Esophagus muscularis mucosa (tissue), 4 donors: Measurements from ENCODE around the gene PTPRT.

Experiments used
- EP300 ChIP-seq: sonication (generic); formaldehyde crosslinking; IDR thresholded peaks from one replicate; pipeline ENCODE4 v1.6.1; 2017; ENCODE audit warnings: antibody characterized with exemption
- POLR2A ChIP-seq: fragments of 450-650 bp; IDR thresholded peaks from one replicate; pipeline ENCODE4 v1.6.1; 2017; ENCODE audit warnings: antibody characterized with exemption, moderate library complexity, mild to moderate bottlenecking, low read depth
- POLR2AphosphoS5 ChIP-seq, 2 donors: sonication (generic); formaldehyde crosslinking; IDR thresholded peaks; one replicate each; pipeline ENCODE4 v1.6.1; 2017; ENCODE audit warnings: antibody characterized with exemption in 2 of 2
- TF ChIP-seq, protein P1 (sequence below), 3 experiments: fragments of 200-600 bp in 2 of 3; fragments of 450-650 bp in 1 of 3; sonication (generic) in 2 of 3; IDR thresholded peaks; one replicate each; pipeline ENCODE4 v1.5.1; 2017 to 2019; ENCODE audit warnings: antibody characterized with exemption in 3 of 3, mild to moderate bottlenecking in 2 of 3, moderate library complexity in 1 of 3

DNA sequence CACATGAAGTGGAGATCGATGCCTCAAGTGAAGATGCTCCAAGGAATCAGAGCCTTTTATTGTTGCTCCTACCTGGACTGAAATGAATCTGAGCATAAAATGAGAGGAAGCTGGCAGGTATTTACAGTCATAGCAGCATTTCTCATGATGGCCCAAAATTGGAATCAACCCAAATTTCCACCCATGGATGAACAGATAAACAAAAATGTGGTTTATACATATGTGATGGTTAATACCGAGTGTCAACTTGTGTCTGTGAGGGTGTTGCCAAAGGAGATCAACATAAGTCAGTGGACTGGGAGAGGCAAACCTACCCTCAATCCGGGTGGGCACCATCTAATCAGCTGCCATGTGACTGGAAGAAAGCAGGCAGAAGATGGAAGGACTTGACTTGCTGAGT, 178.2 kb downstream of the PTPRT start:
- no peak for TF ChIP-seq POLR2AphosphoS5 (IDR thresholded peaks at IDR 0.05)
- TF ChIP-seq, protein P1, sequence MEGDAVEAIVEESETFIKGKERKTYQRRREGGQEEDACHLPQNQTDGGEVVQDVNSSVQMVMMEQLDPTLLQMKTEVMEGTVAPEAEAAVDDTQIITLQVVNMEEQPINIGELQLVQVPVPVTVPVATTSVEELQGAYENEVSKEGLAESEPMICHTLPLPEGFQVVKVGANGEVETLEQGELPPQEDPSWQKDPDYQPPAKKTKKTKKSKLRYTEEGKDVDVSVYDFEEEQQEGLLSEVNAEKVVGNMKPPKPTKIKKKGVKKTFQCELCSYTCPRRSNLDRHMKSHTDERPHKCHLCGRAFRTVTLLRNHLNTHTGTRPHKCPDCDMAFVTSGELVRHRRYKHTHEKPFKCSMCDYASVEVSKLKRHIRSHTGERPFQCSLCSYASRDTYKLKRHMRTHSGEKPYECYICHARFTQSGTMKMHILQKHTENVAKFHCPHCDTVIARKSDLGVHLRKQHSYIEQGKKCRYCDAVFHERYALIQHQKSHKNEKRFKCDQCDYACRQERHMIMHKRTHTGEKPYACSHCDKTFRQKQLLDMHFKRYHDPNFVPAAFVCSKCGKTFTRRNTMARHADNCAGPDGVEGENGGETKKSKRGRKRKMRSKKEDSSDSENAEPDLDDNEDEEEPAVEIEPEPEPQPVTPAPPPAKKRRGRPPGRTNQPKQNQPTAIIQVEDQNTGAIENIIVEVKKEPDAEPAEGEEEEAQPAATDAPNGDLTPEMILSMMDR (IDR thresholded peaks at IDR 0.05), result no peak
- no peak for TF ChIP-seq POLR2A
- no peak for TF ChIP-seq EP300
